ENCODE data around the gene CD300A. TPM values are rescaled to one million over a fixed set of nuclear protein-coding genes. Genes with fewer than 3 reads are reported as not detected.

CD300A gene
- total RNA-seq, 2 donors from 2014 or later: not detected

DNA sequence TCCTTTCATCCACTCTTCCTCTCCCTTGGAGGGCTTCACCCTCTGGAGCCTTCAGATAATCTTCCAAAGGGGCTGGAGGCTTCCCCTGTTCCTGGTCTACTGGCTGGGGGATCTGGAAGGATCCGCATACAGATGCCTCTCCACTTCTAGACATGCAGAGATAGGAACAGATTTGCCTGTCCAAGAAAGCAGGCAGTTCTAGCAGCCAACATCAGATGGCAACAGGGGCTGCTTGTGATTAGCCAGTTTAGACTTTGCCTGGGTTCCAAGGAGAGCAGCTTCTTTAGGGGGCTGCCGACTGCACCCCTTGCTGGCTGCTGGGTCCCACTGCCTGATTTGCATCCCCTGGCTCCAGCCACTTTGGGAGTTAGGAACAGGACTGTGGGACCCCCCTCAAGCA lies 6.2 kb upstream of the CD300A start:
- Histone ChIP-seq H3K27me3 (ENCODE audit: control insufficient read depth, insufficient read depth, low read length, poor library complexity, severe bottlenecking) (peaks cover 4% of the 10 kb centered on the region), H3K9ac (ENCODE audit: extremely low read depth, low read length, poor library complexity, severe bottlenecking) (no peak overlapping the region), H3K9me3 (ENCODE audit: control insufficient read depth, low read length) (no peaks in the 10 kb centered on the region), H3K4me1 (ENCODE audit: control insufficient read depth, insufficient read depth, low read length) (peaks cover 5% of the 10 kb centered on the region), H3K27ac (ENCODE audit: low read depth, low read length) (no peak overlapping the region), H3K36me3 (ENCODE audit: control insufficient read depth, insufficient read depth, low read length) (no peaks in the 10 kb centered on the region), H3K4me3 (ENCODE audit: low read length) (no peak overlapping the region)
- Mint-ChIP-seq H3K4me3 (no peak overlapping the region), H3K36me3 (ENCODE audit: low read depth) (no peaks in the 10 kb centered on the region), H3K27me3 (ENCODE audit: insufficient read depth) (peaks cover 17% of the 10 kb centered on the region), H3K4me1 (peaks cover 13% of the 10 kb centered on the region), H3K27ac (no peak overlapping the region), H3K9me3 (no peaks in the 10 kb centered on the region)
- no peak for DNase-seq
- TF ChIP-seq CTCF (conservative IDR thresholded peaks at IDR 0.05): no peak
- WGBS, 2 experiments (ENCODE audit: insufficient coverage in 1 of 2, insufficient read length in 1 of 2): 80 to 97% methylated on average over 1 to 2 of the region's 2 CpGs

- no peak overlapping the region for H3K4me3 Mint-ChIP-seq
- 89 to 96% methylated on average over 4 to 7 of the region's 7 CpGs for WGBS, 2 experiments (ENCODE audit: insufficient coverage in 1 of 2, insufficient read length in 1 of 2)
- H3K36me3 Mint-ChIP-seq (ENCODE audit: low read depth): no peaks in the 10 kb centered on the region
- Histone ChIP-seq H3K9me3 (ENCODE audit: control insufficient read depth, low read length) (no peaks in the 10 kb centered on the region), H3K9ac (ENCODE audit: extremely low read depth, low read length, poor library complexity, severe bottlenecking) (no peak overlapping the region), H3K27ac (ENCODE audit: low read depth, low read length) (no peak overlapping the region), H3K36me3 (ENCODE audit: control insufficient read depth, insufficient read depth, low read length) (no peaks in the 10 kb centered on the region), H3K4me1 (ENCODE audit: control insufficient read depth, insufficient read depth, low read length) (peaks cover 5% of the 10 kb centered on the region), H3K4me3 (ENCODE audit: low read length) (no peak overlapping the region), H3K27me3 (ENCODE audit: control insufficient read depth, insufficient read depth, low read length, poor library complexity, severe bottlenecking) (peaks cover 4% of the 10 kb centered on the region)
- TF ChIP-seq CTCF (conservative IDR thresholded peaks at IDR 0.05): no peak
- H3K9me3 Mint-ChIP-seq: no peaks in the 10 kb centered on the region
- DNase-seq: no peak
- peaks cover 10% of the 10 kb centered on the region for H3K4me1 Mint-ChIP-seq
- H3K27ac Mint-ChIP-seq: no peak overlapping the region
- peaks cover 17% of the 10 kb centered on the region for H3K27me3 Mint-ChIP-seq (ENCODE audit: insufficient read depth)
Observed at GRCh38 chr17:74460996-74461395, 5.4 kb upstream of the CD300A start.

DNA sequence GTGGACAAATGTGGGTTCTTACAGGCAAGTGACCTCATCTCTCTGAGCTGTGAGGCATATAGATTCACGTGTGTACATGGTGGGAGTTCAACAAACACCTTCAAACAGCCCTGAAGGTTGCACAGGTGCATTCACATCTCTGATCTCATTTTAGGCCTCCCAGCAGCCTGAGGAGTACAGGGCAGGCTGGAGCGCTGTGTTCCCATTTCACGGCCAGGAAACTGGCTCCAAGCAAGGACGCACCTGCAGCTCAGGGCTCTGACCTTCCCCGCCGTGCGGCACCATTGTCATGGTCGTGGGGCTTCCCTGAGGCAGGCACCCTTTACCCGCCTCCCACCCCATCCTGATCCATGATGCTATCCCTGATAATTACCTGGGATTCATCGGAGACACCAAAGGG lies 4.8 kb upstream of the CD300A start:
- H3K4me1 ChIP-seq (ENCODE audit: control insufficient read depth, insufficient read depth, low read length): peaks cover 5% of the 10 kb centered on the region
- no peak overlapping the region for H3K4me3 Mint-ChIP-seq
- WGBS, 2 experiments (ENCODE audit: insufficient coverage in 1 of 2, insufficient read length in 1 of 2): 89% methylated on average over 6 to 10 of the region's 10 CpGs

More for the DNA sequence above, 4.8 kb upstream of the CD300A start:
- H3K27ac ChIP-seq (ENCODE audit: low read depth, low read length): no peak overlapping the region
- TF ChIP-seq CTCF (conservative IDR thresholded peaks at IDR 0.05): no peak
- H3K9me3 Mint-ChIP-seq: no peaks in the 10 kb centered on the region
- H3K27ac Mint-ChIP-seq: no peak overlapping the region
- H3K27me3 Mint-ChIP-seq (ENCODE audit: insufficient read depth): peaks cover 17% of the 10 kb centered on the region
- H3K9ac ChIP-seq (ENCODE audit: extremely low read depth, low read length, poor library complexity, severe bottlenecking): no peak overlapping the region
- H3K27me3 ChIP-seq (ENCODE audit: control insufficient read depth, insufficient read depth, low read length, poor library complexity, severe bottlenecking): peaks cover 4% of the 10 kb centered on the region
- no peaks in the 10 kb centered on the region for H3K9me3 ChIP-seq (ENCODE audit: control insufficient read depth, low read length)
- no peak for DNase-seq
- no peaks in the 10 kb centered on the region for H3K36me3 ChIP-seq (ENCODE audit: control insufficient read depth, insufficient read depth, low read length)
- no peaks in the 10 kb centered on the region for H3K36me3 Mint-ChIP-seq (ENCODE audit: low read depth)
- H3K4me3 ChIP-seq (ENCODE audit: low read length): no peak overlapping the region
- peaks cover 10% of the 10 kb centered on the region for H3K4me1 Mint-ChIP-seq

Data from endodermal cell (in vitro differentiated cells).